ENCODE data around the gene GARRE1. TPM values are rescaled to one million over a fixed set of nuclear protein-coding genes. Genes with fewer than 3 reads are reported as not detected.

The GARRE1 gene
- total and polyA plus RNA-seq, 2 donors (not counting 3 experiments of a cell fraction or from before 2014, with no cell fraction given), result 39.2 to 46.8 TPM

GRCh38 chr19:34288381-34288780 is 34.0 kb downstream of the GARRE1 start:
- Histone ChIP-seq H3K27ac (ENCODE audit: insufficient read depth, low read depth, low read length) (no peak overlapping the region), H3K4me3 (replicated peaks in 1 of 3; ENCODE audit: insufficient read depth in 1 of 3, low read depth in 1 of 3, low read length in 3 of 3) (no peak overlapping the region), H3K4me2 (ENCODE audit: insufficient read depth, low read length) (no peak overlapping the region), H3K9ac (replicated peaks; ENCODE audit: extremely low read depth, insufficient read depth, low read length) (no peak overlapping the region), H3K9me3 (replicated peaks; ENCODE audit: control insufficient read depth, insufficient read depth, low read length) (no peaks in the 10 kb centered on the region), H3K9me1 (replicated peaks; ENCODE audit: control insufficient read depth, extremely low read depth, insufficient read depth, low read length) (no peaks in the 10 kb centered on the region), H2AFZ (ENCODE audit: low read depth, low read length) (no peak overlapping the region), H4K20me1 (replicated peaks; ENCODE audit: control insufficient read depth, extremely low read depth, insufficient read depth, low read length) (no peaks in the 10 kb centered on the region), H3K36me3 (ENCODE audit: control insufficient read depth in 2 of 2, extremely low read depth in 1 of 2, insufficient read depth in 2 of 2, low read length in 2 of 2) (peaks cover 0 to 10% of the 10 kb centered on the region in 2 experiments), H3K4me1 (ENCODE audit: control insufficient read depth, extremely low read depth, insufficient read depth, low read length) (peaks cover under 1% of the 10 kb centered on the region), H3K27me3 (ENCODE audit: control insufficient read depth in 2 of 2, insufficient read depth in 2 of 2, low read length in 2 of 2) (no peaks in the 10 kb centered on the region), H3K79me2 (ENCODE audit: control insufficient read depth, insufficient read depth, low read length) (peaks cover 20% of the 10 kb centered on the region)
- BruUV-seq (replicated peaks), result no TSS peak
- FAIRE-seq, result no peak
- ChIA-PET CTCF (interaction anchor here (0.8 to 1.4 kb wide), 2 partner anchors 19 to 27 kb away, joined by 3 read pairs; no protein-coding TSS in a partner anchor), POLR2A (no interaction called here)
- DNase-seq (ENCODE audit: low read depth, low spot score), result no peak
- TF ChIP-seq MYC (IDR thresholded peaks at IDR 0.05; ENCODE audit: low read depth, low read length) (no peak), MAX (IDR thresholded peaks at IDR 0.05; ENCODE audit: insufficient read depth, insufficient read length) (no peak), GATA2 (IDR thresholded peaks at IDR 0.05; ENCODE audit: insufficient read depth, insufficient read length, low read depth, low read length) (no peak), POLR2A (IDR thresholded peaks at IDR 0.05; ENCODE audit: low read depth, low read length) (no peak), POLR2AphosphoS5 (IDR thresholded peaks at IDR 0.05; ENCODE audit: insufficient read depth, low read depth, low read length) (no peak), EZH2 (IDR thresholded peaks at IDR 0.05; ENCODE audit: borderline replicate concordance, low read depth, low read length, severe bottlenecking) (no peak), JUN (IDR thresholded peaks at IDR 0.05; ENCODE audit: borderline replicate concordance, insufficient read depth, insufficient read length, low read depth) (no peak), CTCF (IDR thresholded peaks at IDR 0.05; ENCODE audit: extremely low read depth in 1 of 2, insufficient read depth in 1 of 2, low read depth in 1 of 2, low read length in 2 of 2) (no peak), FOS (IDR thresholded peaks at IDR 0.05; ENCODE audit: borderline replicate concordance, insufficient read depth, low read length) (no peak)
- intact Hi-C loops (cut with micrococcal nuclease) (no loop called here), dilution Hi-C loops (cut with MboI; ENCODE audit: extremely low pct_ligation_motif_present, low sequenced_read_pairs) (no loop called here)
